Measurements from ENCODE around the gene MOB2. TPM values are rescaled to one million over a fixed set of nuclear protein-coding genes. Genes with fewer than 3 reads are reported as not detected.
A peak's percentile ranks its signal among the peaks of the same experiment; 100 is the strongest.

Gene MOB2
- total and polyA plus RNA-seq, 8 donors: 13.7 to 30.4 (median 18.2) TPM

DNA sequence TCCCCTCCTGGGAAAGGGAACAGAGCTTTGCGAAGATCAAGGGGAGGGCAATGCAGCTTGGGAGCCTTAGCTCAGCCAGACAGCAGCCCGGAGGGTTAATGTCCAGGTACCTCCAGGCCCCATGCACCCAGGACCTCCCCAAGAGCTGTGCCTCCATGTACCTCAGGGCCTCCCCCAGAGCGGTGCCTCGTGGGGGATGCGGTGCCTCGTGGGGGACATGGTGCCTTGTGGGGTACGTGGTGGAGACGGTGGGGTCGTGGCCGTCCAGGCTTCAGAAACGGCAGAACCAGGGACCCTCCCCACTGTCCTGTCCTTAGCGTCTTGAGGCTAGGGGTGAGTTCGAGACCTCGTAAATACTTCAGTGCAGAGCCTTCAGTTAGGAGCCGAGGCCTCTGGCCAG, 63.6 kb downstream of the MOB2 start:
- H3K27ac ChIP-seq: no peak overlapping the region
- 79 to 87% methylated on average over 15 of the region's 15 CpGs for WGBS, 2 donors
- intact Hi-C loops (cut with DNase I): no loop called here
- H3K36me3 ChIP-seq: no peaks in the 10 kb centered on the region
- H3K4me1 ChIP-seq: no peaks in the 10 kb centered on the region
- DNase-seq: no peak
- TF ChIP-seq CTCF (IDR thresholded peaks at IDR 0.05): no peak
- H3K9me3 ChIP-seq: no peaks in the 10 kb centered on the region
- H3K4me3 ChIP-seq: no peak overlapping the region
- H3K27me3 ChIP-seq: no peaks in the 10 kb centered on the region
- FAIRE-seq: no peak
- no peak for ATAC-seq

DNA sequence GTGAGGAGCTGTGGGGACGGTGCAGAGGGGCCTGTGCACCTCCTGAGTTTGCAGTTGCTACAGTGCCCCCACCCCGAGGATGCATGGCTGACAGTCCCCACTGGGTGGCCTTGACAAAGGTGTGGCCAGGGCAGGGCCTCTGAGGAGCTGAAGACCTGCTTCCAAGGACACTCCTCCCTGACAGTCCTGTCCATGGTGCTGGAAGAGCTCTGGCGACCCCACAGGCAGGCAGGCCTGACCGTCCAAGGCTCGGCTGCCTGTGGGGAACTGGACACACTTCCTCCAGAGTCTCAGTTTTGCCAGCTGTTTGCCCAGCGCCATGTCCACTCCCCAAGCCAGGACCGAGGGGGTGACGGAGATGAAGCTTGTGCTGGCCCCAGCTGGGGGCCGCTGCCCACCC, 64.1 kb downstream of the MOB2 start:
- H3K4me1 ChIP-seq: no peaks in the 10 kb centered on the region
- WGBS, 2 donors: 57 to 63% methylated on average over 7 to 9 of the region's 9 CpGs
- no peak for DNase-seq
- TF ChIP-seq CTCF (IDR thresholded peaks at IDR 0.05): no peak
- H3K4me3 ChIP-seq: no peak overlapping the region
- intact Hi-C loops (cut with DNase I): no loop called here
- no peaks in the 10 kb centered on the region for H3K27me3 ChIP-seq
- no peaks in the 10 kb centered on the region for H3K9me3 ChIP-seq
- no peak for FAIRE-seq
- H3K36me3 ChIP-seq: no peaks in the 10 kb centered on the region
- peak in 3 of 4 donors; percentile 10 to 50 (median 50) for ATAC-seq
- no peak overlapping the region for H3K27ac ChIP-seq

DNA sequence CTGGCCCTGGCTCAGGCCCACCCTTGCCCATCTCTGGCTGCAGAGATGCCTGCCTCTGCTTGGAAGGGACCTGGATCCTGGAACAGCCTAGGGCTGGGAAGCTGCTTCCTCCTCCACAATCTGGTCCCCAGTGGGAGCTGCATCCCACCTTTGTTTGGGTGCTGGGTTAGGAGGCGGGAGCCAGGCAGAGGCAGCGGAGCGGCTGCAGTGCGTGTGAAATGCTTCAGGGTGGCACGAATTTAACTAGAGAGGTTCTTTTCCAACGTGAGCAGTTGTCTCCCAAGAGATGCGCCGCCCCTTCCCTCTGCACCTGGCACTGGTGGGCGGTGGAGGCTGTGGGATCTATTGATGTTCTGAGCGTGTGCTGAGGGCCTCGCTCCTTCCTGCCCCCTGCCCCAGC, 65.3 kb downstream of the MOB2 start:
- ATAC-seq (no peak), DNase-seq (no peak), FAIRE-seq (no peak)
- no peak overlapping the region for H3K27ac ChIP-seq
- WGBS, 2 donors: 80% methylated on average over 11 of the region's 11 CpGs
- H3K9me3 ChIP-seq: no peaks in the 10 kb centered on the region
- H3K27me3 ChIP-seq: no peaks in the 10 kb centered on the region
- TF ChIP-seq CTCF (IDR thresholded peaks at IDR 0.05): no peak
- no peak overlapping the region for H3K4me3 ChIP-seq
- H3K36me3 ChIP-seq: no peaks in the 10 kb centered on the region
- intact Hi-C loops (cut with DNase I): no loop called here
- no peaks in the 10 kb centered on the region for H3K4me1 ChIP-seq

DNA sequence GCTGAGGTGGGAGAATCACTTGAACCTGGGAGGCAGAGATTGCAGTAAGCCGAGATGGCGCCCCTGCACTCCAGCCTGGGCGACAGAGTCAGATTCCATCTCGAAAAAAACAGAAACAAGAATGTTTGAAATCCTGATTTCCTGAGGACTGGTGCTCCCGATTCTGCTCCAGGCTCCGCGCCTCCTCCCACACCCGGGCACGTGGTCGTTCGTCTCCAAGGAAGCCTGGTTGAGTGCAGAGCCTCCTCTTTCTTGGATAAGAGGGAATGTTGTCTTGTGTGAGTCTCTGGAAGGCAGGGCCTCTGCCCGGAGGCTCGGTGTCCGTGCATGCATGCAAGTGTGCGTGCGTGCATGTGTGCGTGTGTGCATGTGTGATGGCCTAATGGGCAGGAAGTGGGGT, 66.8 kb downstream of the MOB2 start:
- Histone ChIP-seq H3K4me3 (no peak overlapping the region), H3K27ac (no peak overlapping the region), H3K36me3 (no peaks in the 10 kb centered on the region), H3K4me1 (no peaks in the 10 kb centered on the region), H3K27me3 (no peaks in the 10 kb centered on the region), H3K9me3 (no peaks in the 10 kb centered on the region)
- intact Hi-C loops (cut with DNase I): no loop called here
- DNase-seq (no peak), FAIRE-seq (no peak), ATAC-seq (no peak)
- 72 to 76% methylated on average over 17 of the region's 17 CpGs for WGBS, 2 donors
- no peak for TF ChIP-seq CTCF (IDR thresholded peaks at IDR 0.05)

Other genes with a start within 250 kb of the MOB2 start
- 10 to 100 TPM; 41.6 to 69.8 (median 54.0) TPM for gene TOLLIP, start 177.1 kb downstream of the MOB2 start, total RNA-seq
- gene TOLLIP, start 177.1 kb downstream of the MOB2 start, polyA plus RNA-seq: 10 to 100 TPM; 35.2 to 35.6 TPM
- 10 to 100 TPM; 44.2 to 77.6 (median 62.0) TPM for gene BRSK2, start 96.8 kb downstream of the MOB2 start, total RNA-seq
- 100 to 1,000 TPM in 1 of 2 donors, 10 to 100 TPM in 1; 77.0 to 215 TPM for gene BRSK2, start 96.8 kb downstream of the MOB2 start, polyA plus RNA-seq
- 10 to 100 TPM in 4 of 6 donors, 1 to 10 TPM in 2; 6.4 to 23.5 (median 14.3) TPM for gene DUSP8, start 85.5 kb upstream of the MOB2 start, total RNA-seq
- 10 to 100 TPM; 11.8 to 12.7 TPM for gene DUSP8, start 85.5 kb upstream of the MOB2 start, polyA plus RNA-seq
- gene KRTAP5-1, start 98.5 kb upstream of the MOB2 start, total RNA-seq: not detected
- gene KRTAP5-1, start 98.5 kb upstream of the MOB2 start, polyA plus RNA-seq: under 1 TPM in 1 of 2 donors, not detected in 1; 0.46 TPM
- not detected for gene KRTAP5-2, start 111.5 kb upstream of the MOB2 start, total RNA-seq
- gene KRTAP5-2, start 111.5 kb upstream of the MOB2 start, polyA plus RNA-seq: under 1 TPM in 1 of 2 donors, not detected in 1; 0.15 TPM
- gene KRTAP5-3, start 121.7 kb upstream of the MOB2 start, total RNA-seq: not detected
- not detected for gene KRTAP5-3, start 121.7 kb upstream of the MOB2 start, polyA plus RNA-seq
- gene KRTAP5-4, start 135.4 kb upstream of the MOB2 start, total RNA-seq: not detected
- not detected for gene KRTAP5-4, start 135.4 kb upstream of the MOB2 start, polyA plus RNA-seq
- not detected for gene KRTAP5-5, start 143.0 kb upstream of the MOB2 start, total RNA-seq
- under 1 TPM in 1 of 2 donors, not detected in 1; 0.19 TPM for gene KRTAP5-5, start 143.0 kb upstream of the MOB2 start, polyA plus RNA-seq
- gene KRTAP5-6, start 210.4 kb upstream of the MOB2 start, total RNA-seq: not detected
- not detected for gene KRTAP5-6, start 210.4 kb upstream of the MOB2 start, polyA plus RNA-seq

Measured in pancreas (tissue), 10 donors.